SJCRH30 (cell line): ENCODE data around the gene CCL14. TPM values are rescaled to one million over a fixed set of nuclear protein-coding genes. Genes with fewer than 3 reads are reported as not detected.

Source experiments
- DNase-seq, 2 experiments: peaks; one replicate each; pipeline ENCODE4 v3.0.0-alpha.2; 2015 to 2020
- H3K27ac ChIP-seq: fragments of 250-450 bp; sonication (Bioruptor Pico); 2 replicates; pipeline ENCODE4 v1.5.1; 2020; ENCODE audit warnings: mild to moderate bottlenecking, moderate library complexity
- H3K27me3 ChIP-seq: fragments of 250-450 bp; sonication (Bioruptor Pico); 2 replicates; pipeline ENCODE4 v1.5.1; 2020; ENCODE audit warnings: mild to moderate bottlenecking, moderate library complexity
- H3K36me3 ChIP-seq: fragments of 250-450 bp; sonication (Bioruptor Pico); 2 replicates; pipeline ENCODE4 v1.5.1; 2020; ENCODE audit warnings: mild to moderate bottlenecking, moderate library complexity
- H3K4me1 ChIP-seq: fragments of 250-450 bp; sonication (Bioruptor Pico); 2 replicates; pipeline ENCODE4 v1.5.1; 2020; ENCODE audit warnings: mild to moderate bottlenecking, moderate library complexity
- H3K4me3 ChIP-seq: fragments of 250-450 bp; sonication (Bioruptor Pico); 2 replicates; pipeline ENCODE4 v1.5.1; 2020; ENCODE audit warnings: mild to moderate bottlenecking, moderate library complexity
- H3K9me3 ChIP-seq: fragments of 250-450 bp; sonication (Bioruptor Pico); replicated peaks from 2 replicates; pipeline ENCODE4 v1.5.1; 2020; ENCODE audit warnings: mild to moderate bottlenecking, moderate library complexity
- total RNA-seq: library from RNA; depleted of rRNA; stranded (reverse); fragments of >200 nt; shearing (Covaris generic); gene quantifications from 2 replicates; pipeline ENCODE4 v1.2.3, GENCODE V29; 2014

Gene CCL14
- total RNA-seq, 1 experiment from 2014 or later, result not detected

DNA sequence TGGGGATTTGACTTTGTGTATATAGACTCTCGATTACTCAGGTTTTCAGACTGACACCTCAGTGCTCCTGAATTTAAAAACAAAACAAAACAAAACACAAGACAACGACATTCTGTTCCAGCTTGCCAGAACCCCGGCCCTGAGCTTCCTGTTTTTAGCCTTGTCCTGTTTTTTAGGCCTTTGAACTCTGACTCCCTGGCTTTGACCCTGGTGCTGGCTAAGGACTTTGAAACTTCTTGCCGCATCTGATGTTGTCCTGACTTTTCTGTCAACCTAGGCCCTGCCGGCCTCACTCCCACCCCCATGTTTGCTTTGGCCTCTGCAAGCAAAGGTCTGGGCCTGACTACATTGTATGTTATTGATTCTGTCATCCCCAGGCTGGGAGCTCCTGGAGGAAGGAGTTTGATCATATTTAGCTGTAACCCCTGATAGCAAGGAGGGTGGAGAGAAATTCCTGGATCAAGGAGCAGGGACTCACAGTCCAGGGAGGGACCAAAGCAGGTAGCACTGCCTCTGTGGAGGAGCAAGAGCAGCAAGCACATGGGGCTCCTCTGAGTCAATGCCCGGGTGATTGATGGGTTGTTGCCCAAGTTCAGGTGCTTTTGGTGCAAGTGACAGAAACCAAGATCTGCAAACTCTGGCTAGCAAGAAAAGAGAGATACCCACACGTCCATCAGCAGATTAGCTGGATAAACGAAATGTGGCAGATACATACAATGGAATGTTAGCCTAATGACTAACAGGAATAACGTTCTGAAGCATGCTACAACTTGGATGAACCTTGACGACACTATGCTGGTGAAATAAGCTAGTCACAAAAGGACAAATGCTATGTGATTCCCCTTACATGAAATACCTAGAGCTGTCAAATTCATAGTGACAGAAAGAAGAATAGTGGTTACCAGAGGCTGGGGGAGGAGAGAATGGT lies 12.9 kb downstream of the CCL14 start:
- H3K4me3 ChIP-seq, result no peak overlapping the region
- peaks cover 26% of the 10 kb centered on the region for H3K27me3 ChIP-seq
- H3K27ac ChIP-seq, result no peak overlapping the region
- no peaks in the 10 kb centered on the region for H3K36me3 ChIP-seq
- no peaks in the 10 kb centered on the region for H3K9me3 ChIP-seq
- H3K4me1 ChIP-seq, result no peaks in the 10 kb centered on the region
- DNase-seq, result no peak

GRCh38 chr17:35972945-35973332 lies 13.6 kb downstream of the CCL14 start:
- H3K4me3 ChIP-seq, result no peak overlapping the region
- DNase-seq, result no peak
- no peaks in the 10 kb centered on the region for H3K9me3 ChIP-seq
- no peak overlapping the region for H3K27ac ChIP-seq
- H3K36me3 ChIP-seq, result no peaks in the 10 kb centered on the region
- H3K27me3 ChIP-seq, result peaks cover 26% of the 10 kb centered on the region
- H3K4me1 ChIP-seq, result no peaks in the 10 kb centered on the region

GRCh38 chr17:35972535-35972934 lies 14.0 kb downstream of the CCL14 start:
- H3K27ac ChIP-seq, result no peak overlapping the region
- H3K4me3 ChIP-seq, result no peak overlapping the region
- DNase-seq, result no peak
- H3K4me1 ChIP-seq, result no peaks in the 10 kb centered on the region
- peaks cover 26% of the 10 kb centered on the region for H3K27me3 ChIP-seq
- no peaks in the 10 kb centered on the region for H3K9me3 ChIP-seq
- no peaks in the 10 kb centered on the region for H3K36me3 ChIP-seq

DNA sequence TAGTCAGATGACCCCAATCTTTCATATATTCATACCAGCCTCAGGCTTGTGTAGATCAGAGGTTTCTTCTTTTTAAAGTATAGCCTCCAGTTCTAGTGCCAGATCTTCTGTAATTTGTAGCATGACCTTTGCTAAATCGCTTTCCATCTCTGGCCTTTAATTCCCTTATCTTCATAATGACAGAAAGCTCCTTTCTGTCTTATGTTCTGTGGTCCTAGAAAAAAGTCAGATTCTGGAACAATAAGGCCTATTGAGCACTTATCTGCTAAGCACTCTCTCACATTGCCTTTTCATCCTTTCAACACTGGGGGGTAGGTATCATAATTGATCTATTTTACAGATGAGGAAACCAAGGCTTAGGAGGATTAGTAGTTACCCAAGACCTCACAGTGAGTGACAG lies 14.5 kb downstream of the CCL14 start:
- no peaks in the 10 kb centered on the region for H3K9me3 ChIP-seq
- H3K27ac ChIP-seq, result no peak overlapping the region
- H3K36me3 ChIP-seq, result no peaks in the 10 kb centered on the region
- no peak overlapping the region for H3K4me3 ChIP-seq
- peaks cover 29% of the 10 kb centered on the region for H3K27me3 ChIP-seq
- no peaks in the 10 kb centered on the region for H3K4me1 ChIP-seq
- no peak for DNase-seq

DNA sequence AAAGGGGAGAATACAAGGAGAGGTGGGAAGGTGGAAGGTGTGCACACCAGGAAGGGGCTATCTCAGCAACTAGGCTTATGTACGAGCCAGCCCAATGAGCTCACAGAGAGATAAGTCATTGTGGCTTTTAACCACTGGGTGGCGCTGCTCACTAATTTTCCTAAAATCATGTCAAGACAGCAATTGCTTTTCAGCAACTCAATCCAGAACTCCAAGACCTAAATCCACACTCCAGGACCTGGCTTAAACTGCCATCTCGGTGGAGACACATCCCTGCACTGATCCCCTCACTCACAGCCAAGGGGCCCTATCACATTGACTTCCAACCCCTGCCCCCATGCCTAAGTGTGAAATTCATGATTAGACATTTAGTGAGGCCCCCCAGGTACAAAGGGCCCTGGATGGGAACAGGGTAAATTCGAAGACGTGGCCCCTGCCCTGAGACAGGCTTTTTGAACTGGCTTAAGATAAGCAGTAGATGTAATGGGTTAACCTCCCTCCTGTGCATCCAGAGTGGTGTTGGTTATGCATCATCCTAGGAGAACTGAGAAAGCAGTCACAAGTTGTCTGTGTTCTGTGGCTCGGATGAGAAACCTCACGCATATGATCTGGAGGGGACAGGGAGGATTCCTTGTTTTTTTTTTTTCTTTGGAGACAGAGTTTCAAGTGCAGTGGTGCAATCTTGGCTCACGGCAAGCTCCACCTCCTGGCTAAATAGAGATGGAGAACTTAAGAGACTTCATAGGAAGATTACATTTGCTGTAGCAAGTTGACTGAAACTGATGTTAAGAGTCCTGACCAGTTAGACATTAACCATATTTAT lies 16.8 kb downstream of the CCL14 start:
- peaks cover 38% of the 10 kb centered on the region for H3K27me3 ChIP-seq
- no peaks in the 10 kb centered on the region for H3K9me3 ChIP-seq
- H3K4me1 ChIP-seq, result no peaks in the 10 kb centered on the region
- no peak overlapping the region for H3K27ac ChIP-seq
- H3K4me3 ChIP-seq, result no peak overlapping the region
- H3K36me3 ChIP-seq, result no peaks in the 10 kb centered on the region
- DNase-seq, result peak; percentile 63 to 86

GRCh38 chr17:35968520-35969054 lies 17.9 kb downstream of the CCL14 start:
- Histone ChIP-seq H3K4me3 (no peak overlapping the region), H3K27ac (no peak overlapping the region), H3K36me3 (no peaks in the 10 kb centered on the region), H3K4me1 (no peaks in the 10 kb centered on the region), H3K27me3 (peaks cover 37% of the 10 kb centered on the region), H3K9me3 (no peaks in the 10 kb centered on the region)
- no peak for DNase-seq

GRCh38 chr17:35965272-35965671 lies 21.3 kb downstream of the CCL14 start:
- no peak for DNase-seq
- no peaks in the 10 kb centered on the region for H3K36me3 ChIP-seq
- no peaks in the 10 kb centered on the region for H3K9me3 ChIP-seq

GRCh38 chr17:35963663-35964062 lies 22.9 kb downstream of the CCL14 start:
- Histone ChIP-seq H3K27me3 (peaks cover 15% of the 10 kb centered on the region), H3K9me3 (no peaks in the 10 kb centered on the region), H3K27ac (no peak overlapping the region), H3K4me1 (no peaks in the 10 kb centered on the region), H3K4me3 (no peak overlapping the region), H3K36me3 (no peaks in the 10 kb centered on the region)
- DNase-seq, result no peak

More at GRCh38 chr17:35965272-35965671, 21.3 kb downstream of the CCL14 start:
- Histone ChIP-seq H3K4me3 (no peak overlapping the region), H3K4me1 (no peaks in the 10 kb centered on the region), H3K27me3 (peaks cover 15% of the 10 kb centered on the region), H3K27ac (no peak overlapping the region)

DNA sequence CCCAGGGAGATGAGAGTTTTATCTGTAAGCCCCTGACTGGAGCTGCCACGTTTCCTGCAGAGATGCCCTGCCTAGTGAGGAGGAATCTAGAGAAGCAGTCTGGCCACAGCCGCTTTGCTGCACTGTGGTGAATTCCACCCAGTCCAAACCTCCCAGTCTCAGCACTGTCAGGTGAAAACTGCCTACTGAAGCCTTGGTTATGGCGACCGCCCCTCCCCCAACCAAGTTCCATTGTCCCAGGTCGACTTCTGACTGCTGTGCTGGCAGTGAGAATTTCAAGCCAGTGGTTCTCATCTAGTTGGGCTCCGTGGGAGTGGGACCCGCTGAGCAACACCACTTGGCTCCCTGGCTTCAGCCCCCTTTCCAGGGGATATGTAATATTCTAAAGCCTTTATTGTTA lies 32.8 kb downstream of the CCL14 start:
- H3K27me3 ChIP-seq, result peaks cover 26% of the 10 kb centered on the region; the same call in 1 of the 2 replicates
- no peak for DNase-seq
- H3K9me3 ChIP-seq, result no peaks in the 10 kb centered on the region
- no peaks in the 10 kb centered on the region for H3K4me1 ChIP-seq
- no peak overlapping the region for H3K27ac ChIP-seq
- no peaks in the 10 kb centered on the region for H3K36me3 ChIP-seq
- no peak overlapping the region for H3K4me3 ChIP-seq

DNA sequence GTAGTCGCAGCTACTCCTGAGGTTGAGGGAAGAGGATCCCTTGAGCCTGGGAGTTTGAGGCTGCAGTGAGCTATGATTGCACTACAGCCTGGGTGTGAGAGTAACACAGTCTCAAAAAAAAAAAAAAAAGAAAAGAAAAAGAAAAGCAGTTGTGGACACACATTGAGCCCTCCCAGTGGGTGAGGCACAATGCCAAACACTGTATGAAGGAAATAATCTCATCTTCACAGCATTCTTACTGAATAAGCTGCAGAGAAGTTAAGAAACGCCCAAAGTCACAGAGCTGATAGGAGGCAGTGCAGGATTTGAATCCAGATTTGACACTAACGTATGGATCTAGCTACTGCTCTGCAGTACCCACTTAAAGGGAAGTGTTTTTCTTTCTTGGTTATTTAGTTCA lies 37.1 kb downstream of the CCL14 start:
- Histone ChIP-seq H3K27ac (no peak overlapping the region), H3K9me3 (no peaks in the 10 kb centered on the region), H3K4me3 (no peak overlapping the region), H3K4me1 (0 out of 2 replicates have a peak, but pooled peaks cover 2% of the 10 kb centered on the region), H3K36me3 (no peaks in the 10 kb centered on the region), H3K27me3 (peaks cover 21% of the 10 kb centered on the region; the same call in 1 of the 2 replicates)
- no peak for DNase-seq

GRCh38 chr17:35948092-35948491 lies 38.4 kb downstream of the CCL14 start:
- H3K27ac ChIP-seq, result no peak overlapping the region
- DNase-seq, result no peak
- H3K9me3 ChIP-seq, result no peaks in the 10 kb centered on the region
- H3K36me3 ChIP-seq, result no peaks in the 10 kb centered on the region
- H3K27me3 ChIP-seq, result peaks cover 14% of the 10 kb centered on the region; the same call in 1 of the 2 replicates
- H3K4me1 ChIP-seq, result 0 out of 2 replicates have a peak, but pooled peaks cover 2% of the 10 kb centered on the region
- H3K4me3 ChIP-seq, result no peak overlapping the region

GRCh38 chr17:35947156-35947585 lies 39.4 kb downstream of the CCL14 start:
- 0 out of 2 replicates have a peak, but pooled peaks cover 2% of the 10 kb centered on the region for H3K4me1 ChIP-seq
- no peaks in the 10 kb centered on the region for H3K36me3 ChIP-seq
- no peak overlapping the region for H3K4me3 ChIP-seq
- 0 out of 2 replicates have a peak, but pooled peaks cover 10% of the 10 kb centered on the region for H3K27me3 ChIP-seq
- H3K27ac ChIP-seq, result no peak overlapping the region
- DNase-seq, result peak; percentile 42 to 71
- no peaks in the 10 kb centered on the region for H3K9me3 ChIP-seq

DNA sequence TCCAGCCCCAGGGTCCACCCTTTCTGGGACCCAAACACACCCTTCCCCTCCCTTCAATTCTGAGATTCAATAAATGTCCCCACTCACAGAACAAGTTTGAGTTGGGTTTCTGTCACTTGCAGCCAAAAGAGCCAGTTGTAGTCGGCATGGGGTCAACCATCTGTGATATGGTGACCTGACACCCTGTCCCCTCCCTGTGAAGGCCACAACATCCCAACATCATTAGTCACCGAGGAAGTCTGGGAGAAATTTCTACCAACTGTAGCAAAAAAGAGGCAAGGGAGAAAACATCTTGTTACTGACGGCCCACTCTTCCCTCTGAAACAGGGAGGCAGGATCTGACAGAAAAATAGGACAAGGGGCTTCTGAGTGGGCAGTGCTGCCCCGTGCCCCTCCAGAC lies 42.4 kb downstream of the CCL14 start:
- DNase-seq, result no peak
- Histone ChIP-seq H3K4me3 (no peak overlapping the region), H3K27ac (no peak overlapping the region), H3K4me1 (0 out of 2 replicates have a peak, but pooled peaks cover 2% of the 10 kb centered on the region), H3K9me3 (no peaks in the 10 kb centered on the region), H3K36me3 (no peaks in the 10 kb centered on the region), H3K27me3 (0 out of 2 replicates have a peak, but pooled peaks cover 3% of the 10 kb centered on the region)

- no peaks in the 10 kb centered on the region for H3K9me3 ChIP-seq
- no peak for DNase-seq
- no peak within 1 kb of the TSS for H3K4me3 ChIP-seq
- no peaks in the 10 kb centered on the region for H3K36me3 ChIP-seq
- H3K27ac ChIP-seq, result no peak within 1 kb of the TSS
- 0 out of 2 replicates have a peak, but pooled peaks cover 2% of the 10 kb centered on the region for H3K4me1 ChIP-seq
- 0 out of 2 replicates have a peak, but pooled peaks cover 3% of the 10 kb centered on the region for H3K27me3 ChIP-seq
Measured at GRCh38 chr17:35943537-35943936, 43.0 kb downstream of the CCL14 start, which contains the start of gene LYZL6. TSS of gene LYZL6 (minus strand) at chr17:35943713. CDS start at chr17:35939356, 4,357 bp downstream.
